GM08714 (cell line): Measurements from ENCODE around the gene LARP1B.

Experiments used
- H3K4me3 ChIP-seq: fragments of 200-500 bp; sonication (Bioruptor generic); 2 replicates; pipeline ENCODE4 v1.5.1; 2014; ENCODE audit warnings: mild to moderate bottlenecking, low read length, inconsistent platforms
- ZNF274 ChIP-seq: IDR thresholded peaks from 2 replicates; pipeline ENCODE4 v1.6.1; 2012; ENCODE audit warnings: mild to moderate bottlenecking, low read depth, low read length

LARP1B gene

GRCh38 chr4:128161138-128161537 is 100.0 kb downstream of the LARP1B start:
- no peak for TF ChIP-seq ZNF274
- no peak overlapping the region for H3K4me3 ChIP-seq

DNA sequence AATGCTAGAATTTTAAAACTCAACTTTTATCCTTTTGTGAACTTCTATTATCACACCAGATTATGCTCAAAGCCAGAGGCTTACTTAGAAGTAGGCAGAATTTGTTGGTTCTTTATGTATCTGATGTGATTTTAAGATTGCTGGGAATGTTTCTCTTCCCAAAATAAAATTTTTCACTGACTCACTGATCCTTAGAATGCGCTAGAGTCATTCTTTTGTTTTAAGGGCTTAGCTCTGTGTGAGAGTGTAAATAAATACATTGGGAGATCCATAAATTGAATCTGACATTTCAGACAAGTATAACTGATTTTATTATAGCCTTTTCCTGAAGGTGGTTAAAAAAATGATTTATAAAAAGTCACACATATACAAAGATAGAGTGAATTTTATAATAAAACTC is 101.3 kb downstream of the LARP1B start:
- no peak for TF ChIP-seq ZNF274

GRCh38 chr4:128163177-128164117 is 102.3 kb downstream of the LARP1B start:
- TF ChIP-seq ZNF274 = no peak
- no peak overlapping the region for H3K4me3 ChIP-seq

More for the DNA sequence above, 101.3 kb downstream of the LARP1B start:
- no peak overlapping the region for H3K4me3 ChIP-seq

DNA sequence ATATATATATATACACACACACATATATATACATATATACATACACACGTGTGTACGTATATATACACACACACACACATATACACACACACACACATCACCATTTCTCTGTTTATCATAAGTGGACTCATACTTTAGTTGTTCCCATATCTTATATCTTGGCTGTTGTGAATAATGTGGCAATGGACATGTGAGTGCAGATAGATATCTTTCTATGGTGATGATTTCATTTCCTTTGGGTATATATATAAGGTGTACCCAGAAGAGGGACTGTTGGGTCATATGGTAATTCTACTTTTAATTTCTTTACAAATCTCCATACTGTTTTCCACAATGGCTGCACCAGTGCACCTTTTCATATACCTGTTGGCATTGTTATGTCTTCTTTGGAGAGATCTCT is 105.9 kb downstream of the LARP1B start:
- no peak for TF ChIP-seq ZNF274
- no peak overlapping the region for H3K4me3 ChIP-seq

DNA sequence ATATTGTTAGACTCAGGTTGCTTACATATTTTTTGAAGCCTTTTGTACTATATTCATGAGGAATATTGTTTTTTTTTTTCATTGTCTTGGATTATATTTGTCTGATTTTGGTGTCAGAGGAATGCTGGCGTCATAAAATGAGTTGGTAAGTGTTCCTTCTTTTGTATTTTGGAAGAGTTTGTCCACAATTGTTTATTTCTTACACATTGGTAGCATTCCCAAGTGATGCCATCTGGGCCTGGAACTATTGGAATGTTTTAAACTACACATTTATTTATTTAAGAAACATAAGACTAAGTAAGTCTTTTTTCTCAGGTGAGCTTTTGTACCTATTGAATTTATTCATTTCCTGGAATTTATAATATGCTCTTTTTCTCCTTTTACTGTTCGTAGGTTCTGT is 107.6 kb downstream of the LARP1B start:
- H3K4me3 ChIP-seq = no peak overlapping the region
- TF ChIP-seq ZNF274 = no peak

DNA sequence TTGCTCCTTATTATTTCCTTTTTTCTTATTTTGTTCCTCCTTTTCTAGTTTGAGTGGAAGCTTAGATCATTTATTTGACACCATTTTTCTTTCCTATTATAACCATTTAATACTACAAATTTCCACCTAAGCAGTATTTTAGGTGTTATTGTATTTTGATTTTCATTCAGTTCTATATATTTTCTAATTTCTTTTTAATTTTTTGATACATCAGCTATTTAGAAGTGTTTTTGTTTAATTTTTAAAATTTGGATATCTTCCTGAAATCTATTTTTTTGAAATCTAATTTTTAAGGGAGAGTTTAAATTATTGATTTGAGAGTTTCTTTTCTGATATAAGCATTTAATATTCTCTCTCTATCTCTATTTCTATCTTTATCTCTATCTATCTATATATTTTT is 108.1 kb downstream of the LARP1B start:
- no peak overlapping the region for H3K4me3 ChIP-seq
- no peak for TF ChIP-seq ZNF274

DNA sequence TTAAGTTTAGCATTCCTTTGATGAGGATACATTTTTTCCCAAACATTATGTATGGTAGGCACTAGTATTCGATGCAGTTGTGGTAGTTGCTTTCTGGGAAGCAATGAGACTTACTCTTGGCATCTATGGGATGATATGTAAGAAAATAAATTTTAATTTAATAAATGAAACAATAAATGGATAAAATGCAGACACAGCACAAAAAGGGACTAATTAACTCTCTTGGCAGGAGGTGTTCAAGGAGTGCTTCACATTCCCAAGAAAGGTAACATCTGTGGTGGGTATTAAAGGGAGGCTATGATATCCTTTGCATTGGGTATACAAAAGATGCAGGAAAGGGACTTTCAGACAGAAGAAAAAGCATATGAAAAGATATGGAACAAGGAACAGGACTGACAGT is 115.5 kb downstream of the LARP1B start:
- TF ChIP-seq ZNF274 = no peak
- no peak overlapping the region for H3K4me3 ChIP-seq

- no peak for TF ChIP-seq ZNF274
Observed at GRCh38 chr4:128177498-128177897, 116.4 kb downstream of the LARP1B start.

DNA sequence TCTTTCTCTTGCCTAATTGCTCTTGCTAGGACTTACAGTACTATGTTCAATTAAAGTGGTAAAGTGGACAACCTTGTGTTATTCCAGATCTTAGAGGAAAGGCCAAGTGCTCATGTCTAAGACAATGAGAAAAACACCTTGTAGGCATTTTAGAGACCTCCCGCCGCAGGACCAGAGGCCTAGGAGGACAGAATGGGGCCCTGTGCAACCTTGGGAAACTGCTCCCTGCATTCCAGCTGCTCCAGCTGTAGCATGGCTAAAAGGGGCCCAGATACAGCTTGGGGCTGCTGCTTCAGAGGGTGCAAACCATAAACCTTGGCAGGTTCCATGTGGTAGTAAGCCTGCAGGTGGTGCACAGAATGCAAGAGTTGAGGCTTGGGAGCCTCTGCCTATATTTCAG is 125.5 kb downstream of the LARP1B start:
- H3K4me3 ChIP-seq = no peak overlapping the region
- TF ChIP-seq ZNF274 = no peak

More at GRCh38 chr4:128177498-128177897, 116.4 kb downstream of the LARP1B start:
- H3K4me3 ChIP-seq = no peak overlapping the region

- no peak overlapping the region for H3K4me3 ChIP-seq
- no peak for TF ChIP-seq ZNF274
Observed at GRCh38 chr4:128191115-128191781, 130.1 kb downstream of the LARP1B start.

DNA sequence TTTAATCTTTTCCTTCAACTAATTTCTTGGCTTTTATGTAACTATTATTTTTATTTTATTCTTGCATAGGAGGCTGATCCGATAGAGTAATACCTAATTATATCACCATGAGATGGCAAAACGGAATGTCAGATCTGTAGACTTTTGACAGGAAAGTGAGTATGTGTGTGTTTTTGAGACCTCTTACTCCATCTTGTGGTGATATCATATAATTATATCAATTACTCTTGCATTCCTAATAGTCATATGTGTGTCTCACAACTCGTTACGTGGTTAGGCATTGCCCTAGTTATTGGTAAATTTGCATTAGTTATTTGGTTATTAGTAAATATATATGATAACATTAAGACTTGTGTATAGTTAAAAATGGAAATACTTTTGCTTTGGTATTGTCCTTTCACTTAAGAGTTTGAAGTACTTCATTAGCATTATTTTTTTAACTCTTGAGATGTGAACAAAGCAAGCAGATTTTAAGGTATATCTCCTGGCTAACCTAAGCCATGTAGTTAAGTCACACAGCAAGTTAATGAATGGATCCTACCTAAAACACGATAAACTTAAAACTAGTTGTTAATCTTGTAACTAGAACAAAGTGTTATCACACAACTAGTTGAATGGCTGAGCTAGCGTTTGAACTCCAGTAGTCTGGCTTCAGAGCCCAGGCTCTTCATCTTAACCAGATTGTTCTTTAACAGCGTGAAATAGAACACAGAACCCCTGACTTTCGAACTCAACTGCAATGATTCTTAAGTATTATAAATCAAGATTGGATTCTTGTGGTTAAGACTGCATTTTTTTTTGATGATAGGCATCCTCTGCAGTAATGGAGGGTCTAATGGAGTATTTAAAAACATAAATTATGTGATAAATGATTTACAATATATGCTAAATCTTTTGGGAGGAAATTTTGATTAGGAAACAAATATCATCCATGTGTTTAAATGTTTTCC is 159.4 kb downstream of the LARP1B start:
- TF ChIP-seq ZNF274 = no peak
- no peak overlapping the region for H3K4me3 ChIP-seq

- TF ChIP-seq ZNF274 = no peak
- H3K4me3 ChIP-seq = no peak overlapping the region
Observed at GRCh38 chr4:128221586-128221985, 160.5 kb downstream of the LARP1B start.

GRCh38 chr4:128225148-128225547 is 164.0 kb downstream of the LARP1B start:
- H3K4me3 ChIP-seq = no peak overlapping the region
- TF ChIP-seq ZNF274 = no peak

DNA sequence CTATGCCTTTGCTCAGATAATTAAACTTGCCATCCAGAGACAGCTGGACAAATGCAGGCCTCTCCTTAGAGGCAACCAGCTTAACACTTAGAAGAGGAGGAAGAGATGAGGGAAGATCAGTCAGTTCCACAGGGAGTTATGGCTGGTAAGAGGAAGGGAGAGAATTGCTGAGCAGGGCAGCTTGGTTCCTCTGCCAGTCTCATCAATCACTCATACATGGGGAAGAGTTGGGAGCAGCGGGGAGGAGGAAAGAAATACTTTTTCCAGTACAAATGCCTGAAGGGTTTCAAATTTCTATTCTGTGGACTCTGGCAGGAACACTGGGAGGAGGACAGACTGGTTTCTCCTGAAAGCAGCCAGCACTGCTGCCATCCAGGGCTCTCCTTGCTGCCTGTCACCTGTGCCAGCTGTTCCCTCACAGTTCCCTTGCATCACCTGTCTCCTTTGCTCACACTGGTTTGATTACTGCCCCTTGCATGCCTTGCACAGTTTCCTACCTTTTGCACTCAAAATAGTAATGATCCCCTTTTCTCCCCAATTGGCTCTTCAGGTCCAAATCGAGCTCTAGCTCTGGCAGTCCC is 167.0 kb downstream of the LARP1B start:
- no peak overlapping the region for H3K4me3 ChIP-seq
- no peak for TF ChIP-seq ZNF274
